Caco-2 (cell line): Measurements from ENCODE around the gene IDS. TPM values are rescaled to one million over a fixed set of nuclear protein-coding genes. Genes with fewer than 3 reads are reported as not detected.
A peak's percentile ranks its signal among the peaks of the same experiment; 100 is the strongest.

ENCODE experiments used
- BruUV-seq: library from RNA; stranded (reverse); fragments of 400-500 nt; replicated peaks from 2 replicates; lab custom pipeline; 2021; lab: Mats Ljungman, UMichigan
- CTCF ChIA-PET: fragments of 300-600 bp; sonication (Branson Sonifier 250); formaldehyde crosslinking; loops from one replicate; lab custom pipeline; 2022; ENCODE audit warnings: antibody characterized with exemption; lab: Charles Lee
- POLR2A ChIA-PET: fragments of 300-600 bp; sonication (Branson Sonifier 250); formaldehyde crosslinking; loops from one replicate; lab custom pipeline; 2022; ENCODE audit warnings: antibody characterized with exemption; lab: Charles Lee
- DNase-seq, 2 experiments: peaks; one replicate each; pipeline versions ENCODE4 v3.0.0 to v3.0.0-alpha.2; 2020 to 2022
- H3K27me3 ChIP-seq: replicated peaks from 2 replicates; pipeline ENCODE4 v1.6.0; 2011; ENCODE audit warnings: low read length; ENCODE audit not compliant: control insufficient read depth, insufficient read depth
- H3K36me3 ChIP-seq: 2 replicates; pipeline ENCODE4 v1.5.1; 2011; ENCODE audit warnings: low read length; ENCODE audit not compliant: control insufficient read depth, insufficient read depth
- H3K4me1 ChIP-seq: fragments of 250-450 bp; sonication (Bioruptor Pico); 2 replicates; pipeline ENCODE4 v1.5.1; 2020; ENCODE audit warnings: mild to moderate bottlenecking
- H3K4me3 ChIP-seq: 2 replicates; pipeline ENCODE4 v1.5.1; 2011; ENCODE audit warnings: low read depth, mild to moderate bottlenecking, control low read depth, low read length
- H3K9me3 ChIP-seq: fragments of 250-450 bp; sonication (Bioruptor Pico); 2 replicates; pipeline ENCODE4 v1.5.1; 2020; ENCODE audit warnings: mild to moderate bottlenecking, moderate library complexity
- H3K27ac Mint-ChIP-seq: one replicate; pipeline ENCODE4 v1.8.0; 2022; ENCODE audit warnings: mixed read lengths; ENCODE audit not compliant: unreplicated experiment
- H3K27me3 Mint-ChIP-seq: one replicate; pipeline ENCODE4 v1.8.0; 2022; ENCODE audit warnings: mixed read lengths; ENCODE audit not compliant: insufficient read depth, unreplicated experiment
- H3K36me3 Mint-ChIP-seq: one replicate; pipeline ENCODE4 v1.8.0; 2022; ENCODE audit warnings: mild to moderate bottlenecking, mixed read lengths; ENCODE audit not compliant: insufficient read depth, unreplicated experiment
- H3K4me1 Mint-ChIP-seq: one replicate; pipeline ENCODE4 v1.8.0; 2022; ENCODE audit warnings: low read depth, mixed read lengths; ENCODE audit not compliant: unreplicated experiment
- H3K4me3 Mint-ChIP-seq: one replicate; pipeline ENCODE4 v1.8.0; 2022; ENCODE audit warnings: mild to moderate bottlenecking, moderate library complexity, mixed read lengths; ENCODE audit not compliant: unreplicated experiment
- H3K9me3 Mint-ChIP-seq: one replicate; pipeline ENCODE4 v1.8.0; 2022; ENCODE audit warnings: mixed read lengths; ENCODE audit not compliant: unreplicated experiment
- CTCF ChIP-seq, 2 experiments: fragments of 200-600 bp in 1 of 2; IDR thresholded peaks; 1 replicate in 1 of 2; 2 replicates in 1 of 2; pipeline versions ENCODE4 v1.5.1 to v1.8.0; 2011 to 2022; ENCODE audit warnings: antibody characterized with exemption in 1 of 2, control low read depth in 1 of 2, inconsistent platforms in 1 of 2, low read depth in 1 of 2, low read length in 1 of 2, mild to moderate bottlenecking in 1 of 2, moderate library complexity in 1 of 2; ENCODE audit not compliant: insufficient read depth in 1 of 2, severe bottlenecking in 1 of 2, unreplicated experiment in 1 of 2
- intact Hi-C: fragments of 100-400 bp; cut with micrococcal nuclease; formaldehyde crosslinking; loops from one replicate; pipeline ENCODE4 v1.10.0; 2022; ENCODE audit not compliant: unreplicated experiment
- total RNA-seq: library from RNA; stranded (reverse); gene quantifications from 2 replicates; pipeline ENCODE4 v1.2.3, GENCODE V29; 2022

IDS gene
- total RNA-seq, 1 experiment from 2014 or later = 35.1 TPM

- ChIA-PET POLR2A (no interaction called here), CTCF (no interaction called here)
- peaks cover 11% of the 10 kb centered on the region for H3K4me1 ChIP-seq
- H3K36me3 Mint-ChIP-seq = peaks cover 44% of the 10 kb centered on the region
- no peak for DNase-seq
- H3K4me3 ChIP-seq = no peak overlapping the region
- H3K9me3 ChIP-seq = no peaks in the 10 kb centered on the region
- no peaks in the 10 kb centered on the region for H3K27me3 Mint-ChIP-seq
- no peak overlapping the region for H3K27ac Mint-ChIP-seq
- intact Hi-C loops = no loop called here
- peaks cover 6% of the 10 kb centered on the region for H3K4me1 Mint-ChIP-seq
- H3K27me3 ChIP-seq = no peaks in the 10 kb centered on the region
- no peaks in the 10 kb centered on the region for H3K9me3 Mint-ChIP-seq
- H3K4me3 Mint-ChIP-seq = no peak overlapping the region
- no TSS peak for BruUV-seq
- H3K36me3 ChIP-seq = no peaks in the 10 kb centered on the region; the same call in 1 of the 2 replicates
- no peak for TF ChIP-seq CTCF (IDR thresholded peaks at IDR 0.05; ENCODE audit: insufficient read depth in 1 of 2, low read depth in 1 of 2, low read length in 1 of 2, severe bottlenecking in 1 of 2, unreplicated experiment in 1 of 2)
Observed at GRCh38 chrX:149499766-149500165, 5.3 kb downstream of the IDS start.

GRCh38 chrX:149498767-149499166 lies 6.3 kb downstream of the IDS start:
- Histone ChIP-seq H3K9me3 (no peaks in the 10 kb centered on the region), H3K4me1 (peaks cover 19% of the 10 kb centered on the region), H3K36me3 (no peaks in the 10 kb centered on the region; the same call in 1 of the 2 replicates), H3K4me3 (no peak overlapping the region), H3K27me3 (no peaks in the 10 kb centered on the region)
- Mint-ChIP-seq H3K4me3 (no peak overlapping the region), H3K27me3 (no peaks in the 10 kb centered on the region), H3K27ac (no peak overlapping the region), H3K4me1 (no peaks in the 10 kb centered on the region), H3K36me3 (peaks cover 38% of the 10 kb centered on the region), H3K9me3 (no peaks in the 10 kb centered on the region)
- no peak for DNase-seq
- BruUV-seq = no TSS peak
- intact Hi-C loops = no loop called here
- ChIA-PET CTCF (no interaction called here), POLR2A (no interaction called here)
- TF ChIP-seq CTCF (IDR thresholded peaks at IDR 0.05; ENCODE audit: insufficient read depth in 1 of 2, low read depth in 1 of 2, low read length in 1 of 2, severe bottlenecking in 1 of 2, unreplicated experiment in 1 of 2) = no peak

- H3K9me3 ChIP-seq = no peaks in the 10 kb centered on the region
- no peak for TF ChIP-seq CTCF (IDR thresholded peaks at IDR 0.05; ENCODE audit: insufficient read depth in 1 of 2, low read depth in 1 of 2, low read length in 1 of 2, severe bottlenecking in 1 of 2, unreplicated experiment in 1 of 2)
- Mint-ChIP-seq H3K9me3 (no peaks in the 10 kb centered on the region), H3K27ac (peak overlapping the region; percentile 48), H3K36me3 (peaks cover 38% of the 10 kb centered on the region), H3K4me3 (no peak overlapping the region), H3K4me1 (no peaks in the 10 kb centered on the region), H3K27me3 (no peaks in the 10 kb centered on the region)
- BruUV-seq = no TSS peak
- intact Hi-C loops = no loop called here
- H3K4me1 ChIP-seq = peaks cover 23% of the 10 kb centered on the region
- no peak overlapping the region for H3K4me3 ChIP-seq
- H3K36me3 ChIP-seq = no peaks in the 10 kb centered on the region; the same call in 1 of the 2 replicates
- DNase-seq = no peak
- ChIA-PET POLR2A (no interaction called here), CTCF (no interaction called here)
- no peaks in the 10 kb centered on the region for H3K27me3 ChIP-seq
Observed at GRCh38 chrX:149497626-149498025, 7.5 kb downstream of the IDS start.
